Activated T-cell treated with anti-CD3 and anti-CD28 coated beads for 48 hours (primary cell): ENCODE data around the gene OPRM1.

ENCODE experiments used
- DNase-seq: peaks from one replicate; pipeline ENCODE4 v3.0.0-alpha.2; 2020; ENCODE audit warnings: low read depth

OPRM1 gene

GRCh38 chr6:154284313-154284853, 245.3 kb downstream of the OPRM1 start:
- no peak for DNase-seq

GRCh38 chr6:154285826-154286225, 246.8 kb downstream of the OPRM1 start:
- DNase-seq, result no peak

- DNase-seq, result no peak
Observed at GRCh38 chr6:154289818-154290508, 250.9 kb downstream of the OPRM1 start.

GRCh38 chr6:154292066-154292465, 253.0 kb downstream of the OPRM1 start:
- no peak for DNase-seq

DNA sequence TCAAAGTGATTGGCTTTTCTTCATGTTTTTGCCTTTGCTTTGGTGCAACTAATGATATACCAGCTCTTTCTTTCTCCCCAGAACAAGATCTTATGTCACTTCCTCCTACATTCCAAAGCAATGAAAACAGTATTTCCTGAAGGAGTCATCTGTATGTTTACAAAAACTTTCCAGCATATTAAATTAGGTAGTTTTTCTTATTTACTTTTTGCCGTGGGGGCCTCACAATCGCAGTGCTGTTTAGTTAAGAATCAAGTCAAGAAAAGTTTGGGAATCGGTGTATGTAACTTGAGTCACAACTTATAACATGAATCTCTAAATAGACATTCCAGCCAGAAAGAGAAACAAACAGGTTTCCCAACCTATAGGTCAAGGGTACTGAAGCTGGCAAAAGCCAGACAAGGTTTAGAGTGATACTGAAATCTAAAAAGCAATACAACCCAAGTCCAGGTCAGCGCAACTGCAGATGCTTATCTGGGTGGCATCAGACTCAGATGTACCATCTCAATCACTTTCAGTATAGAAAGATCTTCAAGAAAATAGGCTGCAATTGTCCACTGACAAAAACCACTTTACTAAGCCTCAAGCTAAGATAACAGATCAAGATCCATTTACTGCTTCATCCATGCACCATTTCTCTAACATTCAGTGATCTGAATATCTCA, 253.9 kb downstream of the OPRM1 start:
- no peak for DNase-seq

- DNase-seq, result no peak
Observed at GRCh38 chr6:154295733-154296132, 256.7 kb downstream of the OPRM1 start.
